ENCODE data around the gene ZBTB2. TPM values are rescaled to one million over a fixed set of nuclear protein-coding genes. Genes with fewer than 3 reads are reported as not detected.
"Not testable (repeated sequence)": the region's sequence is repeated elsewhere in the genome, so short reads cannot be mapped to it uniquely, and the experiment has no call there.

The ZBTB2 gene
- total RNA-seq, 1 experiment from 2014 or later = 16.2 TPM

GRCh38 chr6:151350442-151351145 lies 40.8 kb downstream of the ZBTB2 start:
- BruUV-seq (replicated peaks) = no TSS peak
- H3K27ac ChIP-seq (ENCODE audit: low read length) = no peak overlapping the region
- DNase-seq (ENCODE audit: low read depth, low spot score) = no peak
- in situ Hi-C loops (cut with HindIII; ENCODE audit: low pct_unique_long_range_greater_than_20kb, low sequenced_read_pairs) = no loop called here
- POLR2A ChIA-PET = no interaction called here
- H3K4me1 ChIP-seq (ENCODE audit: control insufficient read depth, insufficient read depth, low read length) = no peaks in the 10 kb centered on the region
- CTCF ChIA-PET = no interaction called here
- H3K4me3 ChIP-seq (ENCODE audit: low read depth in 2 of 2, low read length in 2 of 2) = no peak overlapping the region
- no peaks in the 10 kb centered on the region for H3K9me3 ChIP-seq (ENCODE audit: control insufficient read depth, insufficient read depth, low read depth, low read length)
- H3K27me3 ChIP-seq (ENCODE audit: control insufficient read depth, insufficient read depth, low read length) = no peaks in the 10 kb centered on the region
- intact Hi-C loops (cut with micrococcal nuclease; ENCODE audit: unreplicated experiment) = no loop called here
- no peaks in the 10 kb centered on the region; the same call in 1 of the 2 replicates for H3K36me3 ChIP-seq (ENCODE audit: control insufficient read depth, insufficient read depth, low read length)
- ATAC-seq = no peak
- TF ChIP-seq SIN3A (IDR thresholded peaks at IDR 0.05; ENCODE audit: borderline replicate concordance, insufficient read depth, low read depth, low read length) = no peak
- TF ChIP-seq TCF7L2 (IDR thresholded peaks at IDR 0.05; ENCODE audit: low read depth, low read length) = no peak
- TF ChIP-seq POLR2AphosphoS5 (IDR thresholded peaks at IDR 0.05; ENCODE audit: low read depth, low read length) = no peak
- TF ChIP-seq, protein P1, sequence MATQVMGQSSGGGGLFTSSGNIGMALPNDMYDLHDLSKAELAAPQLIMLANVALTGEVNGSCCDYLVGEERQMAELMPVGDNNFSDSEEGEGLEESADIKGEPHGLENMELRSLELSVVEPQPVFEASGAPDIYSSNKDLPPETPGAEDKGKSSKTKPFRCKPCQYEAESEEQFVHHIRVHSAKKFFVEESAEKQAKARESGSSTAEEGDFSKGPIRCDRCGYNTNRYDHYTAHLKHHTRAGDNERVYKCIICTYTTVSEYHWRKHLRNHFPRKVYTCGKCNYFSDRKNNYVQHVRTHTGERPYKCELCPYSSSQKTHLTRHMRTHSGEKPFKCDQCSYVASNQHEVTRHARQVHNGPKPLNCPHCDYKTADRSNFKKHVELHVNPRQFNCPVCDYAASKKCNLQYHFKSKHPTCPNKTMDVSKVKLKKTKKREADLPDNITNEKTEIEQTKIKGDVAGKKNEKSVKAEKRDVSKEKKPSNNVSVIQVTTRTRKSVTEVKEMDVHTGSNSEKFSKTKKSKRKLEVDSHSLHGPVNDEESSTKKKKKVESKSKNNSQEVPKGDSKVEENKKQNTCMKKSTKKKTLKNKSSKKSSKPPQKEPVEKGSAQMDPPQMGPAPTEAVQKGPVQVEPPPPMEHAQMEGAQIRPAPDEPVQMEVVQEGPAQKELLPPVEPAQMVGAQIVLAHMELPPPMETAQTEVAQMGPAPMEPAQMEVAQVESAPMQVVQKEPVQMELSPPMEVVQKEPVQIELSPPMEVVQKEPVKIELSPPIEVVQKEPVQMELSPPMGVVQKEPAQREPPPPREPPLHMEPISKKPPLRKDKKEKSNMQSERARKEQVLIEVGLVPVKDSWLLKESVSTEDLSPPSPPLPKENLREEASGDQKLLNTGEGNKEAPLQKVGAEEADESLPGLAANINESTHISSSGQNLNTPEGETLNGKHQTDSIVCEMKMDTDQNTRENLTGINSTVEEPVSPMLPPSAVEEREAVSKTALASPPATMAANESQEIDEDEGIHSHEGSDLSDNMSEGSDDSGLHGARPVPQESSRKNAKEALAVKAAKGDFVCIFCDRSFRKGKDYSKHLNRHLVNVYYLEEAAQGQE (IDR thresholded peaks at IDR 0.05; ENCODE audit: insufficient read depth in 1 of 2, low read depth in 2 of 2, low read length in 1 of 2) = no peak
- TF ChIP-seq, protein P2, sequence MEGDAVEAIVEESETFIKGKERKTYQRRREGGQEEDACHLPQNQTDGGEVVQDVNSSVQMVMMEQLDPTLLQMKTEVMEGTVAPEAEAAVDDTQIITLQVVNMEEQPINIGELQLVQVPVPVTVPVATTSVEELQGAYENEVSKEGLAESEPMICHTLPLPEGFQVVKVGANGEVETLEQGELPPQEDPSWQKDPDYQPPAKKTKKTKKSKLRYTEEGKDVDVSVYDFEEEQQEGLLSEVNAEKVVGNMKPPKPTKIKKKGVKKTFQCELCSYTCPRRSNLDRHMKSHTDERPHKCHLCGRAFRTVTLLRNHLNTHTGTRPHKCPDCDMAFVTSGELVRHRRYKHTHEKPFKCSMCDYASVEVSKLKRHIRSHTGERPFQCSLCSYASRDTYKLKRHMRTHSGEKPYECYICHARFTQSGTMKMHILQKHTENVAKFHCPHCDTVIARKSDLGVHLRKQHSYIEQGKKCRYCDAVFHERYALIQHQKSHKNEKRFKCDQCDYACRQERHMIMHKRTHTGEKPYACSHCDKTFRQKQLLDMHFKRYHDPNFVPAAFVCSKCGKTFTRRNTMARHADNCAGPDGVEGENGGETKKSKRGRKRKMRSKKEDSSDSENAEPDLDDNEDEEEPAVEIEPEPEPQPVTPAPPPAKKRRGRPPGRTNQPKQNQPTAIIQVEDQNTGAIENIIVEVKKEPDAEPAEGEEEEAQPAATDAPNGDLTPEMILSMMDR (IDR thresholded peaks at IDR 0.05) = no peak

DNA sequence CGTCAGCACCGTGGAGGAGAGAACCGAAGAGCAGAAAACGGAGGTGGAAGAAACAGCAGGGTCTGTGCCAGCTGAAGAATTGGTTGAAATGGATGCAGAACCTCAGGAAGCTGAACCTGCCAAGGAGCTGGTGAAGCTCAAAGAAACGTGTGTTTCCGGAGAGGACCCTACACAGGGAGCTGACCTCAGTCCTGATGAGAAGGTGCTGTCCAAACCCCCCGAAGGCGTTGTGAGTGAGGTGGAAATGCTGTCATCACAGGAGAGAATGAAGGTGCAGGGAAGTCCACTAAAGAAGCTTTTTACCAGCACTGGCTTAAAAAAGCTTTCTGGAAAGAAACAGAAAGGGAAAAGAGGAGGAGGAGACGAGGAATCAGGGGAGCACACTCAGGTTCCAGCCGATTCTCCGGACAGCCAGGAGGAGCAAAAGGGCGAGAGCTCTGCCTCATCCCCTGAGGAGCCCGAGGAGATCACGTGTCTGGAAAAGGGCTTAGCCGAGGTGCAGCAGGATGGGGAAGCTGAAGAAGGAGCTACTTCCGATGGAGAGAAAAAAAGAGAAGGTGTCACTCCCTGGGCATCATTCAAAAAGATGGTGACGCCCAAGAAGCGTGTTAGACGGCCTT lies 41.6 kb downstream of the ZBTB2 start:
- Histone ChIP-seq H3K4me3 (ENCODE audit: low read depth in 2 of 2, low read length in 2 of 2) (no peak overlapping the region), H3K9me3 (ENCODE audit: control insufficient read depth, insufficient read depth, low read depth, low read length) (no peaks in the 10 kb centered on the region), H3K36me3 (ENCODE audit: control insufficient read depth, insufficient read depth, low read length) (no peaks in the 10 kb centered on the region; the same call in 1 of the 2 replicates), H3K27me3 (ENCODE audit: control insufficient read depth, insufficient read depth, low read length) (no peaks in the 10 kb centered on the region), H3K4me1 (ENCODE audit: control insufficient read depth, insufficient read depth, low read length) (no peaks in the 10 kb centered on the region), H3K27ac (ENCODE audit: low read length) (no peak overlapping the region)
- ATAC-seq (no peak), DNase-seq (ENCODE audit: low read depth, low spot score) (no peak)
- in situ Hi-C loops (cut with HindIII; ENCODE audit: low pct_unique_long_range_greater_than_20kb, low sequenced_read_pairs) (no loop called here), intact Hi-C loops (cut with micrococcal nuclease; ENCODE audit: unreplicated experiment) (no loop called here)
- ChIA-PET CTCF (no interaction called here), POLR2A (no interaction called here)
- BruUV-seq (replicated peaks) = TSS peak; percentile 53
- TF ChIP-seq, protein P1 (IDR thresholded peaks at IDR 0.05; ENCODE audit: insufficient read depth in 1 of 2, low read depth in 2 of 2, low read length in 1 of 2) = no peak
- TF ChIP-seq, protein P2 (IDR thresholded peaks at IDR 0.05) = no peak
- TF ChIP-seq TCF7L2 (IDR thresholded peaks at IDR 0.05; ENCODE audit: low read depth, low read length) (no peak), POLR2AphosphoS5 (IDR thresholded peaks at IDR 0.05; ENCODE audit: low read depth, low read length) (no peak), SIN3A (IDR thresholded peaks at IDR 0.05; ENCODE audit: borderline replicate concordance, insufficient read depth, low read depth, low read length) (no peak)

DNA sequence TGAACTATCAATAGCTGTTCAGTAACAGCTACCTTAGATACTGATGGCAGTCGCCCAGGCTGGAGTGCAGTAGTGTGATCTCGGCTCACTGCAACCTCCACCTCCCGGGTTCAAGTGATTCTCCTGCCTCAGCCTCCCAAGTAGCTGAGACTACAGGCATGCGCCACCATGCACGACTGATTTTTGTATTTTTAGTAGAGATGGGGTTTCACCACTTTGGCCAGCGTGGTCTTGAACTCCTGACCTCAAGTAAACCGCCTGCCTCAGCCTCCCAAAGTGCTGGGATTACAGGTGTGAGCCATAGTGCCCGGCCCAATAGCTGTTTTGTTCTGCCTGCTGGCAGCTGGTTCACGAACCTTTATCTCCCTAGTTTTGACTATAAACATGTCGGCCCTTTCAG lies 48.6 kb downstream of the ZBTB2 start:
- BruUV-seq (replicated peaks) = not testable (repeated sequence)

More for the DNA sequence above, 48.6 kb downstream of the ZBTB2 start:
- POLR2A ChIA-PET; H3K4me3 ChIP-seq (ENCODE audit: low read depth in 2 of 2, low read length in 2 of 2); intact Hi-C loops (cut with micrococcal nuclease; ENCODE audit: unreplicated experiment); H3K9me3 ChIP-seq (ENCODE audit: control insufficient read depth, insufficient read depth, low read depth, low read length); CTCF ChIA-PET; H3K4me1 ChIP-seq (ENCODE audit: control insufficient read depth, insufficient read depth, low read length); H3K36me3 ChIP-seq (ENCODE audit: control insufficient read depth, insufficient read depth, low read length); ATAC-seq; H3K27me3 ChIP-seq (ENCODE audit: control insufficient read depth, insufficient read depth, low read length); in situ Hi-C loops (cut with HindIII; ENCODE audit: low pct_unique_long_range_greater_than_20kb, low sequenced_read_pairs); H3K27ac ChIP-seq (ENCODE audit: low read length); DNase-seq (ENCODE audit: low read depth, low spot score): not testable (repeated sequence)
